Measurements from ENCODE around the gene AIRE.
A peak's percentile ranks its signal among the peaks of the same experiment; 100 is the strongest.

AIRE gene

DNA sequence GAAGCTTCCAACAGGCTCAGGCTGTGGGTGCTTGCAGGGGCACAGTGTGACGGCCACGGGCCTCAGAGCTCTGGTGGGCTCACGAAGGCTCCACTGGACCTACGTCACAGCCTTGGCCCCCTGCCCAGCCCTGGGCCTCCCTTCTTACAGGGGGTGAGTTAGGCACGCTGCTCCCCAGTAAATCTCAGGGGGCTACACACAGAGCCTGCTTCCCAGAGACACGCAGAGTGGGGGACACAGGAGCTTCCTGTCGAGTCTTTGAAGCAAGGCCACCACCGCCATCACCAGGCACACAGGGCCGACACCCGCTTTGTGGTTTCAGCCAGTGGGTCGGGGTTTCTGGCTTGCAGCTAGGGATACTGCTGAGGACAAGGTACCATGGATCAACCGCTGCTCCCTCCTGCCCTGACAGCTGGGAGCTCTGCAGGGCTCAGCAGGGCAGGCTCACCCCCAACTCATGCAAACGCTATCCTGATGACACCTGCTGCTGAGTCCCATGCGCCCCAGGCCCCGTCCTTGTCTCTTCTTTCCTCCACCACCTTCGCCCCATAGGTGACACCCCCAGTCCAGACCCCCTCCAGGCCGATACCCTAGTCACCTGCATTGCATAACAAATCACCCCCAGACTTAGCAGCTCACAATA lies 59.0 kb downstream of the AIRE start:
- Histone ChIP-seq H4K20me1 (ENCODE audit: insufficient read depth, low read length) (no peaks in the 10 kb centered on the region), H2AFZ (ENCODE audit: low read depth, low read length) (no peak overlapping the region), H3K27ac (ENCODE audit: low read length) (no peak overlapping the region), H3K4me3 (ENCODE audit: low read depth in 1 of 2, low read length in 2 of 2) (no peak overlapping the region), H3K79me2 (ENCODE audit: insufficient read depth, low read length) (no peaks in the 10 kb centered on the region), H3K9me3 (ENCODE audit: insufficient read depth, low read length, severe bottlenecking) (no peaks in the 10 kb centered on the region), H3K9ac (ENCODE audit: low read depth, low read length) (no peak overlapping the region), H3K4me1 (ENCODE audit: insufficient read depth, low read length) (peaks cover 12% of the 10 kb centered on the region), H3K36me3 (ENCODE audit: insufficient read depth, low read length) (no peaks in the 10 kb centered on the region), H3K27me3 (ENCODE audit: insufficient read depth, low read length, poor library complexity) (no peaks in the 10 kb centered on the region), H3K4me2 (ENCODE audit: insufficient read depth, low read length) (no peak overlapping the region)
- DNase-seq (no peak), ATAC-seq (ENCODE audit: insufficient read depth, low read depth) (no peak)
- no peak for TF ChIP-seq EZH2 (IDR thresholded peaks at IDR 0.05; ENCODE audit: borderline replicate concordance, low read depth, low read length, severe bottlenecking)
- TF ChIP-seq, protein P1, sequence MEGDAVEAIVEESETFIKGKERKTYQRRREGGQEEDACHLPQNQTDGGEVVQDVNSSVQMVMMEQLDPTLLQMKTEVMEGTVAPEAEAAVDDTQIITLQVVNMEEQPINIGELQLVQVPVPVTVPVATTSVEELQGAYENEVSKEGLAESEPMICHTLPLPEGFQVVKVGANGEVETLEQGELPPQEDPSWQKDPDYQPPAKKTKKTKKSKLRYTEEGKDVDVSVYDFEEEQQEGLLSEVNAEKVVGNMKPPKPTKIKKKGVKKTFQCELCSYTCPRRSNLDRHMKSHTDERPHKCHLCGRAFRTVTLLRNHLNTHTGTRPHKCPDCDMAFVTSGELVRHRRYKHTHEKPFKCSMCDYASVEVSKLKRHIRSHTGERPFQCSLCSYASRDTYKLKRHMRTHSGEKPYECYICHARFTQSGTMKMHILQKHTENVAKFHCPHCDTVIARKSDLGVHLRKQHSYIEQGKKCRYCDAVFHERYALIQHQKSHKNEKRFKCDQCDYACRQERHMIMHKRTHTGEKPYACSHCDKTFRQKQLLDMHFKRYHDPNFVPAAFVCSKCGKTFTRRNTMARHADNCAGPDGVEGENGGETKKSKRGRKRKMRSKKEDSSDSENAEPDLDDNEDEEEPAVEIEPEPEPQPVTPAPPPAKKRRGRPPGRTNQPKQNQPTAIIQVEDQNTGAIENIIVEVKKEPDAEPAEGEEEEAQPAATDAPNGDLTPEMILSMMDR (IDR thresholded peaks at IDR 0.05; ENCODE audit: borderline replicate concordance, extremely low read depth, low read length, poor library complexity, severe bottlenecking) = no peak

DNA sequence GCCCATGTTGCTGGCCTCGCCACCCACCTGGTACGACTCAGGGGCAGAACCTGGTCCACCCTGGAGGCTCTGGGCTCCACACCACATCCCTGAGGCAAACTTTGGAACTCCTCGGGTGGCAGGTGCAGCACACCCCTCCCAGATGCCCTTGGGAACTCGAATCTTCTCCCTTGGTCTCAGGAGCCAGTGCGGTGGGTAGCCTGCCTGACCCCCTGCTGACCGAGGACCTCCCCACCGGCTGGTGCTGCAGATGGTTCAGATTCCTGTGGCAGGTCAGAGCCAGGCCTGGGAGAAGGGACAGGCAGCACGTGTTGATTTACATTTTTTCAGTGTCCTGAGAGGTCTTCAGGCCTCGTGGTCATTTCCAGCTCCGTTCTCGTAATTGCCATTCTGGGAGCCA lies 59.8 kb downstream of the AIRE start:
- H3K9me3 ChIP-seq (ENCODE audit: insufficient read depth, low read length, severe bottlenecking) = no peaks in the 10 kb centered on the region
- H3K9ac ChIP-seq (ENCODE audit: low read depth, low read length) = no peak overlapping the region
- H4K20me1 ChIP-seq (ENCODE audit: insufficient read depth, low read length) = no peaks in the 10 kb centered on the region
- no peak for DNase-seq
- no peaks in the 10 kb centered on the region for H3K79me2 ChIP-seq (ENCODE audit: insufficient read depth, low read length)
- peaks cover 3% of the 10 kb centered on the region for H3K4me1 ChIP-seq (ENCODE audit: insufficient read depth, low read length)
- no peaks in the 10 kb centered on the region for H3K36me3 ChIP-seq (ENCODE audit: insufficient read depth, low read length)
- H3K4me2 ChIP-seq (ENCODE audit: insufficient read depth, low read length) = no peak overlapping the region
- H3K27me3 ChIP-seq (ENCODE audit: insufficient read depth, low read length, poor library complexity) = no peaks in the 10 kb centered on the region
- ATAC-seq (ENCODE audit: insufficient read depth, low read depth) = no peak
- H2AFZ ChIP-seq (ENCODE audit: low read depth, low read length) = no peak overlapping the region
- TF ChIP-seq, protein P1 (IDR thresholded peaks at IDR 0.05; ENCODE audit: borderline replicate concordance, extremely low read depth, low read length, poor library complexity, severe bottlenecking) = no peak
- TF ChIP-seq EZH2 (IDR thresholded peaks at IDR 0.05; ENCODE audit: borderline replicate concordance, low read depth, low read length, severe bottlenecking) = no peak
- no peak overlapping the region for H3K4me3 ChIP-seq (ENCODE audit: low read depth in 1 of 2, low read length in 2 of 2)
- no peak overlapping the region for H3K27ac ChIP-seq (ENCODE audit: low read length)

DNA sequence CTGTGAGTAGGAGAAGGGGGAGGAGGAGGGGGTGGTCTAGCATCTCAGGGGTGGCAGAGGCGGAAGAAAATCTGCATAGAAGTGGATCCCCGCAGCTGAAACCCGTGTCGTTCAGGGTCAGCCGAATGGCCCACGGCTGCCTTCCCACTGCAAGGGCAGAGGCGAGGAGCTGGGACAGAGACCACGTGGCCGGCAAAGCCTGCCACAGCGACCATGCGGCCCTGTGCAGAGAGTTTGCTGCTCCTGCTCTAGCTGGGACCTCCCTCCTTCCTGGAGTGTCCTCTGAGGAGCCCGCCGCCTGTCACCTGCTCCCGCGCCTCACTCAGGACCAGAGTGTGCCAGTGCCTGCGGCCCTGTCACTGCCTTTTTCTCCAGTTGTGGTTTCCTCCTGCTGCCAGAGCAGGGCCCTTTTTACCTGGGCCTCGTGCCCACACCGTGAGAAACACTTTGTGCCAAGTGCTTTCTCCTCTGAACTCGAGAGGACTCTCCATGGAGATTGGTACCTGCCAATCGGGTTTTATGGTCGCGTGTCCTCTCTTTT lies 62.3 kb downstream of the AIRE start:
- Histone ChIP-seq H3K79me2 (ENCODE audit: insufficient read depth, low read length) (no peaks in the 10 kb centered on the region), H3K27ac (ENCODE audit: low read length) (no peak overlapping the region), H3K36me3 (ENCODE audit: insufficient read depth, low read length) (no peaks in the 10 kb centered on the region), H3K4me1 (ENCODE audit: insufficient read depth, low read length) (peaks cover 17% of the 10 kb centered on the region), H2AFZ (ENCODE audit: low read depth, low read length) (no peak overlapping the region), H3K4me2 (ENCODE audit: insufficient read depth, low read length) (no peak overlapping the region), H3K9ac (ENCODE audit: low read depth, low read length) (no peak overlapping the region), H3K27me3 (ENCODE audit: insufficient read depth, low read length, poor library complexity) (no peaks in the 10 kb centered on the region), H4K20me1 (ENCODE audit: insufficient read depth, low read length) (no peaks in the 10 kb centered on the region), H3K4me3 (ENCODE audit: low read depth in 1 of 2, low read length in 2 of 2) (no peak overlapping the region), H3K9me3 (ENCODE audit: insufficient read depth, low read length, severe bottlenecking) (no peaks in the 10 kb centered on the region)
- TF ChIP-seq EZH2 (IDR thresholded peaks at IDR 0.05; ENCODE audit: borderline replicate concordance, low read depth, low read length, severe bottlenecking) = no peak
- TF ChIP-seq, protein P1 (IDR thresholded peaks at IDR 0.05; ENCODE audit: borderline replicate concordance, extremely low read depth, low read length, poor library complexity, severe bottlenecking) = no peak
- DNase-seq = no peak
- ATAC-seq (ENCODE audit: insufficient read depth, low read depth) = peak; percentile 36; the same call in 1 of the 3 replicates
